Islet precursor cell (in vitro differentiated cells): Measurements from ENCODE around the gene SDR42E2.
A peak's percentile ranks its signal among the peaks of the same experiment; 100 is the strongest.
"Not testable (repeated sequence)": the region's sequence is repeated elsewhere in the genome, so short reads cannot be mapped to it uniquely, and the experiment has no call there.

Experiments used
- DNase-seq: peaks from one replicate; pipeline ENCODE4 v3.0.0-alpha.2; 2018

The SDR42E2 gene

GRCh38 chr16:22216191-22216831 lies 54.0 kb downstream of the SDR42E2 start:
- DNase-seq = no peak

- not testable (repeated sequence) for DNase-seq
Observed at GRCh38 chr16:22216832-22217225, 54.5 kb downstream of the SDR42E2 start.

GRCh38 chr16:22217890-22218730 lies 55.8 kb downstream of the SDR42E2 start:
- DNase-seq = peak; percentile 56

GRCh38 chr16:22219389-22220068 lies 57.2 kb downstream of the SDR42E2 start:
- no peak for DNase-seq

GRCh38 chr16:22220069-22220440 lies 57.7 kb downstream of the SDR42E2 start:
- DNase-seq = no peak

GRCh38 chr16:22220714-22221113 lies 58.4 kb downstream of the SDR42E2 start:
- no peak for DNase-seq

- no peak for DNase-seq
Observed at GRCh38 chr16:22222006-22222405, 59.7 kb downstream of the SDR42E2 start.

- no peak for DNase-seq
Observed at GRCh38 chr16:22222998-22223397, 60.7 kb downstream of the SDR42E2 start.

- DNase-seq = no peak
Observed at GRCh38 chr16:22225060-22225459, 62.8 kb downstream of the SDR42E2 start.

GRCh38 chr16:22229889-22230288 lies 67.6 kb downstream of the SDR42E2 start:
- no peak for DNase-seq

GRCh38 chr16:22232277-22233036 lies 70.2 kb downstream of the SDR42E2 start:
- DNase-seq = peak; percentile 69

- DNase-seq = no peak
Observed at GRCh38 chr16:22233037-22233372, 70.7 kb downstream of the SDR42E2 start.

- DNase-seq = no peak
Observed at GRCh38 chr16:22235839-22236745, 73.8 kb downstream of the SDR42E2 start.

- DNase-seq = no peak
Observed at GRCh38 chr16:22239131-22239805, 77.0 kb downstream of the SDR42E2 start.

GRCh38 chr16:22240023-22240710 lies 77.9 kb downstream of the SDR42E2 start:
- DNase-seq = no peak
